Effector CD4-positive, alpha-beta T cell (primary cell): ENCODE data around the gene VWA5B1.

ENCODE experiments used
- DNase-seq: peaks from one replicate; pipeline ENCODE4 v3.0.0-alpha.2; 2020

The VWA5B1 gene

GRCh38 chr1:20323613-20323920 lies 32.9 kb downstream of the VWA5B1 start:
- no peak for DNase-seq

GRCh38 chr1:20324704-20325406 lies 34.2 kb downstream of the VWA5B1 start:
- DNase-seq = no peak

- no peak for DNase-seq
Observed at GRCh38 chr1:20325407-20325843, 34.8 kb downstream of the VWA5B1 start.

GRCh38 chr1:20325844-20326420 lies 35.3 kb downstream of the VWA5B1 start:
- no peak for DNase-seq

GRCh38 chr1:20327467-20327866 lies 36.8 kb downstream of the VWA5B1 start:
- DNase-seq = no peak

- DNase-seq = no peak
Observed at GRCh38 chr1:20328201-20328600, 37.5 kb downstream of the VWA5B1 start.

- DNase-seq = no peak
Observed at GRCh38 chr1:20329793-20330542, 39.3 kb downstream of the VWA5B1 start.

- DNase-seq = no peak
Observed at GRCh38 chr1:20334103-20334502, 43.4 kb downstream of the VWA5B1 start.

- no peak for DNase-seq
Observed at GRCh38 chr1:20336105-20336605, 45.5 kb downstream of the VWA5B1 start.

GRCh38 chr1:20337581-20337980 lies 46.9 kb downstream of the VWA5B1 start:
- DNase-seq = no peak

GRCh38 chr1:20339811-20340457 lies 49.3 kb downstream of the VWA5B1 start:
- DNase-seq = no peak

- DNase-seq = no peak
Observed at GRCh38 chr1:20342294-20343148, 51.8 kb downstream of the VWA5B1 start.

- no peak for DNase-seq
Observed at GRCh38 chr1:20343149-20343937, 52.7 kb downstream of the VWA5B1 start.

- DNase-seq = no peak
Observed at GRCh38 chr1:20343938-20344302, 53.2 kb downstream of the VWA5B1 start.

GRCh38 chr1:20344738-20345137 lies 54.1 kb downstream of the VWA5B1 start:
- no peak for DNase-seq

- no peak for DNase-seq
Observed at GRCh38 chr1:20345419-20345818, 54.7 kb downstream of the VWA5B1 start.

GRCh38 chr1:20346433-20346832 lies 55.8 kb downstream of the VWA5B1 start:
- no peak for DNase-seq

GRCh38 chr1:20347699-20348098 lies 57.0 kb downstream of the VWA5B1 start:
- no peak for DNase-seq

- DNase-seq = no peak
Observed at GRCh38 chr1:20348326-20348915, 57.7 kb downstream of the VWA5B1 start.

- no peak for DNase-seq
Observed at GRCh38 chr1:20349561-20349960, 58.9 kb downstream of the VWA5B1 start.

- no peak for DNase-seq
Observed at GRCh38 chr1:20349971-20350370, 59.3 kb downstream of the VWA5B1 start.
